HG02642 (cell line): ENCODE results near the gene TMEM121.

ENCODE experiments used
- ATAC-seq: cut with Tn5 transposase; IDR thresholded peaks from one replicate; pipeline ENCODE4 v1.9.1; 2021; ENCODE audit warnings: mild to moderate bottlenecking; ENCODE audit not compliant: unreplicated experiment, poor library complexity

Gene TMEM121

DNA sequence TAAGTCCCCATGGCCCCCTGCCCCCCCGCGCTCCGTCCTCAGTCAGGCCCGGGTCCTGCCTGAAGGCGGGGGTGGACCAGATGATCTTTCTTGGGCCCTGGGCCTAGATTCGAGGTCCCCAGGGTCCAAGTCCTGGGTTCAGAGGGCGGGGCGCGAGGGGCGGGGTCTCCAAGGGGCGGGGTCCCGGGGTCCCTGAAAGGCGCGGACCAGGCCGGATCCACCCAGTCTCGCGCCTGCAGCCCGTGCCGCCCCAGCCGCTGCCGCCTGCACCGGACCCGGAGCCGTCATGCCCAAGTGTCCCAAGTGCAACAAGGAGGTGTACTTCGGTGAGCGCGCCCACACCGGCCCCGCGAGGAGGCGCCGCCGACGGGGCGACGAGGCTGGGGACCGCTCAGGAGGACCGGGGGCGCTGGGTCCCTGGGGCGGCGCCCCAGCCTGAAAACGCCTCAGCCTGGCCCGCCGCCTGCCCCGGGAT is 39.4 kb upstream of the TMEM121 start:
- ATAC-seq: no peak

DNA sequence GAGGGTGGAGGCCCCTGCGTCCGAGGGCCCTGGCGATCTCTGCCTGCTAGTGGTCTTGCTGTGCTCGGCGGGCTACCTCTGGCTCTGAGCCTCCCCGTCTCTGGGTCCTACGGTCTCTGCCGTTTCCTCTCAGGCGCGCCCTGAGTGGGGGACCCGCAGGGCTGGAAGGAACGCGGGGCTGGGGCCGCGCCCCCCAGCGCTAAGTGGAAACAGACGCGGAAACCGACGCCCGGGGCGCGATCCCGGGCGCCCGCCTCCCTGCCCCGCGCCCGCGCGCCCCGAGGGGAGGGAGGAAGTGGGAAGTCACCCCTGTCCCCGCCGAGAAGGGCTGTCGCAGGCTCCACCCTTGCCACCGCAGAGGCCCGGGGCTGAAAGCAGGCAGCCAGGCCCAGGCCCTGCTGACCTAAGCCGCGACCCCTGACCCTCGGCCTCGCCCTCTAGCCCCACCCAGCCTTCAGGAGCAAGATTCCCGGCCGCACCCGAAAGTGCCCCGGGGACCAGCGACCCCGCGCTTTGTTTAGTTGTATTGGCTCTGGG is 38.9 kb upstream of the TMEM121 start:
- ATAC-seq: no peak

GRCh38 chr14:105487986-105488777 is 38.2 kb upstream of the TMEM121 start:
- no peak for ATAC-seq

- ATAC-seq: no peak
Observed at GRCh38 chr14:105488781-105489541, 37.4 kb upstream of the TMEM121 start.

- ATAC-seq: no peak
Observed at GRCh38 chr14:105489542-105490266, 36.7 kb upstream of the TMEM121 start.

GRCh38 chr14:105490267-105490571 is 36.2 kb upstream of the TMEM121 start:
- ATAC-seq: peak; percentile 2

DNA sequence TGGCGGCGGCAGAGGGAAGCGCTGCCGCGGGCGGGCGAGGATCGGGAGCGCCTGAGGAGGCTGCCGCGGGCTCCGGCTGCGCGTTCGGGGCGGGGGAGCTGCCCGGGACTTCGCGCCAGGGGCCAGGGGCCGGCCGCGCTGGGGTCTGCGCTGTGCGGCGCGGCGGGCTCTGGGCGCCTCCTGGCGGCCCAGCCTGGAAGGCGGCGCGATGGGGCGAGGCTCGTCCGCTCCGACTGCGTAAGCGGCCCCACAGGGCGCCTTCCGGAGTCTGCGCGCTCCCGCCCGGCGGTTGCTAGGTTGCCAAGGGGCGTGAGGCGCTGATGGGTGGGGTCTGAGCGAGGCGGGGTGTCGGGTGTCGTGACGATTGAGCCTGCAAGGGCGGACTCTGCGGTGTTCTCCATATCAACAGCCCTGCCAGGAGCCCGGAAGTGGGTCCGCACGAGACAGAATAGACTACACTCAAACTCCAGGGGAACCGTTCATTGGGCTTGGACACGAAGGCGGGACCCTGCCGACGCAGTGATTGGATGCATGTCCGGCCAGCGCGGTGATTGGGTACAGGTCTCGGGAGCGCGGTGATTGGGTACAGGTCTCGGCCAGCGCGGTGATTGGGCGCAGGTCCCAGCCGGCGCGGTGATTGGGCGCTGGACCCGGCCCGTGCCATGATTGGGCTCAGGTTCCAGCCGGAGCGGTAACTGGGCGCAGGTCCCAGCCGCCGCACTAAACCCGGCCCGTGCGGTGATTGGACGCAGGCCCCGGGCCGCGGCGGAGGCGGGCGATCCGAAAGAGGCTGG is 35.6 kb upstream of the TMEM121 start, which contains the start of gene TEDC1:
Gene TEDC1, plus strand, starts transcription at position 675 of the 794 bp plus-strand sequence. CDS start 130 bp downstream, outside the sequence.
- ATAC-seq: peak; percentile 72

DNA sequence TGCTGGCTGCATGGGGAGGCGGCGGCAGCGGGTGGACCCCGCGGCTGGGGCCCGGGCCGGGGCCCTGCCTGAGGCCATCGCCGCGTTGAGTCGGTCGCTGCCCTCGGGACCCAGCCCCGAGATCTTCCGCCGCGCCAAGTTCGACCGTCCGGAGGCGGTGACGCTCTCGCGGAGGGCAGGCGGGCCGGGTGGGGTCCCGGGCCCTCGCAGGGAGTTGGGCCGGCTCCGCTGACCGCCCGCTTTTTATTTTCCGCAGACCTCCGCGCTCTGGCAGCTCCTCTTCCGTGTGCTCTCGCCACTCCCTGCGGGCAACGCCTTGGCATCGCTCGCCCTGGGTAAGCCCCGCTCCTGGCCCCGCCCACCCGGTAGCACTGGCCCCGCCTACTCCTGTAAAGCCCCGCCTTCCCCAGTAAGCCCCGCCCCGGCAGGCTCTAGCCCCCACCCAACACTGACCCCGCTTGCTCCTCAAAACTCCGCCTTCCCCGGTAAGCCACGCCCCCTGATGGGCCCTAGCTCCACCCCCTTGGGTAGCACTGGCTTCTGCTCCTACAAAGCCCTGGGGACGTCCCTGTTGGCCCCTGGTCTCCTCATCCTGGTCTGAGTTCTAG is 34.9 kb upstream of the TMEM121 start:
- no peak for ATAC-seq

- no peak for ATAC-seq
Observed at GRCh38 chr14:105492031-105492970, 34.1 kb upstream of the TMEM121 start.

DNA sequence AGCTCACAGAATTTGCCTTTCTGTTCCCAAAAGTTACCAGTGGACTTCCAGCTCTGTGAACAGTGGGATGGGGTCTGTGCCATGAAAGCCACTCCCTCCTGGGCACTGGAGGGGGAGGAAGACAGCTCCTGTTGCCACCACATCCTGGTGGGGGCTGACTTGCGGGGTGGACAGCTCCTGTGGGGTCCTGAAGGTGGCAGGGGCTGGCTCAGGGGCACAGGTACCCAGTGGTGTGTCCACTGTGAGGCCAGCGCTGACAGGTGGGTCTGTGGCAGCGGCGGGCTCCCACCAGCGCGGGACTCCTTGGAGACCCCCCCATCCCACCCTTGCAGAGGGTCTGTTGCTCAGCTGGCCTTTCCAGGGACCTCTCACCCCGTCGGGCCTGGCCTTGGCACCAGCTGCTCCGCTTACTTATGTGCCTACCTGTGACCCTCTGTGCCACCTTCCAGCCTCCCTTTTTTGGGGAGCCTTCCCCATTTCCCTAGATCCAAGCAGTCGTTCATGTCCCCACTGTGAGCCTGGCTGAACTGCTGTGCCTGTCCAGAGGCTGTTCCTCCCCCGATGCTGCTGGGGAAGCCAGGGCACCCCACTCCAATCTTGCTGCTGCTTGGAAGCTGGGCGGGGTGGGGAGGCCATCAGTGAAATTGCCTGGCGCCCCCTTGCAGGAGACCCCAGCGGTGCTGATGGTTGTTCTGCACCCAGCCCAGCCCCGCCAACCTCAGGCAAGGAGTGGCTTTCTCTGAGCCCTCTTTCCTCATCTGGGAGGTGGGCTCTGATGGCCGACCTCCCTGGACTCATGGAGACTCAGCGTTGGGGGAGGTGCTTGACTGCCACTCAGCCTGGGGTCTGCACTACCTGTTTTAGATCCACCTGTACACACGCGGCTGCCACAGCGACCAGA is 33.2 kb upstream of the TMEM121 start:
- ATAC-seq: no peak

DNA sequence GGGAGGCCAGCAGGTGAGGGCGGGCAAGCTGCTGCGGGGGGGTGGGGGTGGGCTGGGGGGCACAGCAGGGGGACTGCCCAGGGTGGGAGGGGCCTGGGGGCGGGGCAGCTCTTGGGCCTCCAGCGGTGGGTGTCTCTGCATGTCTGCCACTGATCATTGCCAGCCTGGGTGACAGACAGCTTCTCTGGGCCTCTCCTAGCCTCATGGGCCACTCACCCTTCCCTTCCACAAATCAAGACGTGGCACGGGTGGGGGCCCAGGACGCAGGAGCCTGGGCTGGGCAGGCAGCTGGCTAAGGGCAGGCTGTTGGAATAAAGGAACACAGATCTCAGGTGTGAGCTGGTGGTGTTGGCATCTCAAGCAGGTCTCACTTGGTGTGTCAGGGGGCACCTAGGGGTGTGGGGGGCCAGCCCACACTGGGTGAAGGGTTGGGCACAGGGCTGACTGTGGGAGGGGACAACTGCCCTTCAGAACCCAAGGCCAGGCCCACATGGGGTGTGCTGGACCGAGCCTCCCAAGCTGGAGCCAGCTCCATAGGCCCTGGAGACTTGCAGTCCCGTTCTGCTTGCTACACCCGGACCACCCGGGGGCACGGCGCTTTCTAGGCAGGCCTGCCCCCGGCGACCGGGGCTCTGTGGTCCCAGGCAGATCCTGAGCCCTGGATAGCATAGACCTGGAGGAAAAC is 32.3 kb upstream of the TMEM121 start:
- ATAC-seq: no peak

GRCh38 chr14:105494606-105494929 is 31.8 kb upstream of the TMEM121 start:
- no peak for ATAC-seq

DNA sequence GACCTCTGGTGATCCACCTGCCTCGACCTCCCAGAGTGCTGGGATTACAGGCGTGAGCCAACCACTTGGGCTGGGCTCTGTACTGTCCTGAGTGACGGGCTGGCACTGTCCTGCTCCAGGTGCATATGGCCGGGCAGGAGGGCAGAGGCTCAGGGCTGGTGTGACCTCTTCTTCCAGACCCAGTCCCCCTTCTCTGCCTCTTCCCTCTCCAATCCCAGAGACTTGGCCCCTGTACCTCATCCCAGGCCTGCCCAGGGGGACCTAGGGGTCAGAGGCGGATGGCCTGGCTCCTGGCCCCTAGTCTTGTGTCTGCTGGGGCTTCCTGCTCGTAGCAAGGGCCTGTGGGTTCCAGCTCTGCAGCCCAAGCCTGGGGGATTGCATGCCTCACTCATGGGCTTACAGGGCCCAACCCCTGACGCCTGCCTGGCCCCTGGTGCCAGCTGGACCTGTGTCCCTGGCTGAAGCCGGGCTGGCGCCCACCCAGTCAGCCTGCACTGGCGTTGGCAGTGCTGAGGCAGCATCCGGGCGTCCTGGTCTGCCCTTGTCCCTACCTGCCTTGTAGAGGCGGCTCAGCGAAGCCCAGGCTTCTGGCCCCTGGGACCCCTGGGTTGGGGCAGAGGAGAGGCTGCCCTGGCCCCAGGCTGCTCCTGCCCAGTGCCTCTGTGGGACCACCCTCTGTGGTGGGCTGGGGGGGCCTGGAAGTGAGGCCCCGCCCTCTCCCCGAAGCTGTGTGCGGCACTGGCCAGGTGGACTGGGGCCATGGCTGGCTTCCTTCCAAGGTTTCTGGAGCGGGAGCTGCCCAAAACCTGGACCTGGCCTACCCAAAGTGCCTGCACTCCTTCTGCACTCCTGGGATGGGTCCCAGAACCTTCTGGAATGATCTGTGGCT is 31.0 kb upstream of the TMEM121 start:
- ATAC-seq: no peak

DNA sequence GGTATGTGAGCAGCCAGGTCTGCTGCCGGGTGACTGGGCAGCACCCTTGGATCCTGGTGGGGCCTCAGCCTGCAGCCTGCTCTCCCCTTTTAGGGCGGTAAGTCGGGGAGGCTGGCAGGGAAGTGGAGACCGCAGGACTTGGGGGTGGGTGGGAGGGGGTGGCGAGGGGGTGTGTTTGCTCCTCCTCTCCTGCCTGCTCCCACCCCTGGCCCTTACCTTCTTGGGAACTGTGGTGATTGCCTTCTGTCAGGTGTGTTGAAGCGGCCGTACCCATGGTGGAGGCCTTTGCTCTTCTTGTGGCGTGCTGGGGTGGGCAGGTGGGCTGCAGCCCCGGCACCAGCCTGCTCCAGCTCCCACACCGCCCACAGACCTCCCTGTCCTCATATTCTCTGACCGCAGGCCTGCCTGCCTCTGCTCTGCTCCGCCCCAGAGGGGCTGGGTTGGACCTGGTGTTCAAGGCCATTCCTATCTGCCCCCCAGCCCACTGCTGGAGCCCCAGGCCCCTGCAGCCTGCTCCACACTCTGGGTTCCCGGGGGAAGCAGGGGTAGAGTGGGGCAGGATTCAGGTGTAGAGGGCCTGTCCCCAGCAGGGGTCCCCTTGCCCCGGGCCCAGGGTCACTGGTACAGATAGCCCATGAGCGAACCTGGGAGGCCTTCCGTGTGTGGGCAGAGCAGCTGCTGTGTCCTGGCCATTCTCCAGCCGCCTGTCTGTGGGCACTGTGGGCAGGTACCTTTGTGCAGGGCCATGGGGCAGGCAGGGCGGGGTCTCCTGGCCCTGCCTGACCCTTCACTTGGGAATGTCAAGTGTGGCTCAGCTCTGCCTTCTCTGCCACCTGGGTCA is 30.2 kb upstream of the TMEM121 start:
- ATAC-seq: no peak
